GM12891 (cell line): ENCODE results near the gene ZSWIM1.

Experiments
- PAX5 ChIP-seq: IDR thresholded peaks from 2 replicates; pipeline ENCODE4 v1.6.1; 2011; ENCODE audit warnings: low read length, moderate library complexity, mild to moderate bottlenecking; ENCODE audit not compliant: insufficient read depth, severe bottlenecking
- POLR2A ChIP-seq: IDR thresholded peaks from 2 replicates; pipeline ENCODE4 v1.6.1; 2011; ENCODE audit warnings: low read depth, low read length, control low read depth
- POLR2AphosphoS5 ChIP-seq: IDR thresholded peaks from 2 replicates; pipeline ENCODE4 v1.6.1; 2011; ENCODE audit warnings: low read depth, low read length, control low read depth
- POU2F2 ChIP-seq: IDR thresholded peaks from 2 replicates; pipeline ENCODE4 v1.6.1; 2011; ENCODE audit warnings: low read depth, mild to moderate bottlenecking, control low read depth, low read length, moderate library complexity
- SPI1 ChIP-seq: IDR thresholded peaks from 2 replicates; pipeline ENCODE4 v1.6.1; 2011; ENCODE audit warnings: low read depth, low read length, control low read depth
- TAF1 ChIP-seq: IDR thresholded peaks from 2 replicates; pipeline ENCODE4 v1.6.1; 2011; ENCODE audit warnings: low read depth, low read length, control low read depth

- TF ChIP-seq POLR2AphosphoS5 (no peak), POLR2A (no peak), POU2F2 (no peak), TAF1 (no peak), SPI1 (no peak), PAX5 (no peak)
Measured at GRCh38 chr20:45833883-45834796, 46.9 kb upstream of the ZSWIM1 start.
